Heart left ventricle (tissue), 16 donors: ENCODE data around the gene GRM7. TPM values are rescaled to one million over a fixed set of nuclear protein-coding genes. Genes with fewer than 3 reads are reported as not detected.

Experiments
- ATAC-seq, 4 donors: fragments of 200-7000 bp; cut with Tn5 transposase; one replicate each; pipeline ENCODE4 v1.9.1; 2020 to 2022; ENCODE audit warnings: moderate library complexity in 4 of 4, mild to moderate bottlenecking in 3 of 4, moderate number of reproducible peaks in 1 of 4
- DNase-seq, 5 donors: peaks; one replicate each; pipeline ENCODE4 v3.0.0-alpha.2; 2020
- H3K27ac ChIP-seq, 12 donors: fragments of 200-600 bp; sonication (generic) in 4 of 12; one replicate each; pipeline versions ENCODE4 v1.5.0 to v1.8.0; 2016 to 2022; ENCODE audit warnings: mild to moderate bottlenecking in 2 of 12
- H3K27me3 ChIP-seq, 9 donors: fragments of 200-600 bp; sonication (generic) in 2 of 9; one replicate each; pipeline versions ENCODE4 v1.5.1 to v1.8.0; 2016 to 2022; ENCODE audit warnings: mild to moderate bottlenecking in 3 of 9
- H3K36me3 ChIP-seq, 9 donors: fragments of 200-600 bp; sonication (generic) in 2 of 9; one replicate each; pipeline versions ENCODE4 v1.5.0 to v1.8.0; 2018 to 2022; ENCODE audit warnings: mild to moderate bottlenecking in 2 of 9
- H3K4me1 ChIP-seq, 12 donors: fragments of 200-600 bp; sonication (generic) in 4 of 12; one replicate each; pipeline versions ENCODE4 v1.5.0 to v1.8.0; 2016 to 2022; ENCODE audit warnings: mild to moderate bottlenecking in 3 of 12
- H3K4me3 ChIP-seq, 12 donors: fragments of 200-600 bp; sonication (generic) in 4 of 12; one replicate each; pipeline versions ENCODE4 v1.5.0 to v1.8.0; 2017 to 2022; ENCODE audit warnings: mild to moderate bottlenecking in 9 of 12, moderate library complexity in 4 of 12
- H3K9me3 ChIP-seq, 12 donors: fragments of 200-600 bp; sonication (generic) in 4 of 12; one replicate each; pipeline versions ENCODE4 v1.5.0 to v1.8.0; 2016 to 2022; ENCODE audit warnings: mild to moderate bottlenecking in 1 of 12
- POLR2A ChIP-seq, 2 donors: fragments of 450-650 bp; IDR thresholded peaks; one replicate each; pipeline ENCODE4 v1.6.1; 2017; ENCODE audit warnings: antibody characterized with exemption in 2 of 2, mild to moderate bottlenecking in 2 of 2, moderate library complexity in 2 of 2
- WGBS, 4 donors: extraction: QIAGEN DNeasy Blood & Tissue Kit in 2 of 4; methylation state at CpG; one replicate each; pipeline versions ENCODE4 v1.1.5 to v1.1.7; 2013 to 2018; 5-methylcytosine and 5-hydroxymethylcytosine counted together
- intact Hi-C, 10 donors: fragments of 100-400 bp; cut with DNase I; formaldehyde crosslinking; loops; one replicate each; pipeline versions ENCODE4 v1.11.1 to v1.14.2; 2022
- polyA plus RNA-seq, 2 donors: library from polyadenylated mRNA; stranded (reverse); fragments of 200-250 nt; gene quantifications; one replicate each; pipeline ENCODE4 v1.2.3, GENCODE V29; 2013
- total RNA-seq, 9 donors: library from RNA; depleted of rRNA in 2 of 9; stranded (reverse); fragments of >200 nt in 2 of 9; fragmentation: NEBNext Ultra II Directional in 3 of 9; extraction: Animal tissue kit (Norgen Biotek cat#: 25700) in 3 of 9; gene quantifications; one replicate each; pipeline versions ENCODE4 v1.1.0 to v1.2.4, GENCODE V29; 2016 to 2023
- TF ChIP-seq, protein P1 (sequence below), 12 donors: fragments of 200-600 bp; sonication (generic) in 4 of 12; IDR thresholded peaks; one replicate each; pipeline versions ENCODE4 v1.5.0 to v1.8.0; 2018 to 2022; ENCODE audit warnings: antibody characterized with exemption in 12 of 12, mild to moderate bottlenecking in 5 of 12
- donor health status: ischemic (EF 13 %, LVEDD 7.1; RV severe dilation, severe dysfunction).
- donor health status: healthy with polysubstance abuse.
- donor health status: DM: no; HTN: yes; CAD: no.
- donor health status: DM: no; HTN: no; CAD: no.
- donor health status: ischemic (EF 25% LVEDD 6.9; RV normal size, moderate dysfunction).
- donor health status: ischemic (EF 25% LVEDD 5.7; RV mildly dilated, moderate dysfunction).
- donor health status: healthy.
- donor health status: DM: yes; HTN: yes; CAD: no.
- donor health status: ischemic (EF 35%, LVEDD 5.7; RV mildly dilated, moderate dysfunction).
- donor health status: nonischemic (EF 11% LVEDD 7.7; RV severe dilation, severe dysfunction).
- donor health status: DM: yes; HTN: yes; CAD: no.
- donor health status: PGD.
- donor health status: ischemic (EF 29% LVEDD 5.4; RV normal size, mild dysfunction).
- donor health status: nonischemic (EF 23%, LVEDD 6.1; RV moderate dilation, normal function).

GRM7 gene
- total and polyA plus RNA-seq, 11 donors, result not detected

DNA sequence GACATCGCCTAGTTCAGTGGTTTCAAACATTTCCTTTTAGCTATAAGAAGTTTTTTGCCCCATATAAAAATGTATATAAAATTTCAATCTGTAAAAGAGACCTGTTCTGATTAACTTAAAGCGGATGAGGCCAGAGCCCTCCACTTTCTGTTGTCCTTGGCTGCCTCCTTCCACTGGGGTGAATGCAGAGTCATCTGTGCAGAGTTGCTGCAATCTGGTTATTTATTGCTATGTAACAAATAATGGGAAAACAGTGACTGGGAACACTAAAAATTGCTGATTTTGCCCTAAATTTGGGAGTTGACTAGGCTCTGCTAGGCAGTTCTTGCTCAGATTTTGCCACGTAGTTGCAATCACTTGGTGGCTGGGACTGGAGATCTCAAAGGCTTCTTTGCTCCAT lies 637.8 kb downstream of the GRM7 start:
- no peak for TF ChIP-seq POLR2A (IDR thresholded peaks at IDR 0.05)
- TF ChIP-seq, protein P1, sequence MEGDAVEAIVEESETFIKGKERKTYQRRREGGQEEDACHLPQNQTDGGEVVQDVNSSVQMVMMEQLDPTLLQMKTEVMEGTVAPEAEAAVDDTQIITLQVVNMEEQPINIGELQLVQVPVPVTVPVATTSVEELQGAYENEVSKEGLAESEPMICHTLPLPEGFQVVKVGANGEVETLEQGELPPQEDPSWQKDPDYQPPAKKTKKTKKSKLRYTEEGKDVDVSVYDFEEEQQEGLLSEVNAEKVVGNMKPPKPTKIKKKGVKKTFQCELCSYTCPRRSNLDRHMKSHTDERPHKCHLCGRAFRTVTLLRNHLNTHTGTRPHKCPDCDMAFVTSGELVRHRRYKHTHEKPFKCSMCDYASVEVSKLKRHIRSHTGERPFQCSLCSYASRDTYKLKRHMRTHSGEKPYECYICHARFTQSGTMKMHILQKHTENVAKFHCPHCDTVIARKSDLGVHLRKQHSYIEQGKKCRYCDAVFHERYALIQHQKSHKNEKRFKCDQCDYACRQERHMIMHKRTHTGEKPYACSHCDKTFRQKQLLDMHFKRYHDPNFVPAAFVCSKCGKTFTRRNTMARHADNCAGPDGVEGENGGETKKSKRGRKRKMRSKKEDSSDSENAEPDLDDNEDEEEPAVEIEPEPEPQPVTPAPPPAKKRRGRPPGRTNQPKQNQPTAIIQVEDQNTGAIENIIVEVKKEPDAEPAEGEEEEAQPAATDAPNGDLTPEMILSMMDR (IDR thresholded peaks at IDR 0.05), result no peak
- Histone ChIP-seq H3K36me3 (no peaks in the 10 kb centered on the region), H3K27ac (no peak overlapping the region), H3K27me3 (no peaks in the 10 kb centered on the region), H3K4me1 (no peaks in the 10 kb centered on the region), H3K4me3 (no peak overlapping the region), H3K9me3 (peaks cover 0 to 28% (median 3%) of the 10 kb centered on the region in 12 donors)
- ATAC-seq (no peak), DNase-seq (no peak)
- intact Hi-C loops, result no loop called here
- 83 to 93% (median 90%) methylated on average over 3 of the region's 3 CpGs for WGBS, 4 donors

DNA sequence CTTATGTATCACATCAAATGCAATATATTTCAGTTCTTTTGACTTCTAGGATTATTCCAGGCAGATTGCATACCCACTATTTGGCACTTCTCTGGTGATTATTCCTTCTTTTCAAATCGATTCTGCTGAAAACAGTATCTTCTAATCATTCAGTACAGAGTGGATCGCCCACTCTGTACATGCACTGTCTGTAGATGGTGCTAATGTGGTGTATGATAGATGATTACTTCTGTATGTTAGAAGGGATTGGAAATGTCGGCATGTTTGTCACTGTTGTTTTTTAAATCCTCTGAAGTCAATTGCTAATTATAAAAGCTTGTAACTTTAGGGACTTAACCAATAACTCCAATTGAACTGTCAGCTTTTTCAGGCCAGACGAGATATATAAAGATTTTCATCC lies 642.5 kb downstream of the GRM7 start:
- no peaks in the 10 kb centered on the region for H3K36me3 ChIP-seq
- peaks cover 0 to 25% (median 2%) of the 10 kb centered on the region in 12 donors for H3K9me3 ChIP-seq
- intact Hi-C loops, result loop anchor here in 1 of 10 donors (5.0 kb wide), 1 partner anchor 56 kb away; no protein-coding TSS in a partner anchor
- peaks cover 0 to 13% (median 3%) of the 10 kb centered on the region in 12 donors for H3K4me1 ChIP-seq
- DNase-seq (no peak), ATAC-seq (no peak)
- H3K27me3 ChIP-seq, result no peaks in the 10 kb centered on the region
- H3K4me3 ChIP-seq, result no peak overlapping the region
- 84 to 90% (median 87%) methylated on average over 4 of the region's 4 CpGs for WGBS, 4 donors
- no peak overlapping the region for H3K27ac ChIP-seq
- no peak for TF ChIP-seq POLR2A (IDR thresholded peaks at IDR 0.05)
- TF ChIP-seq, protein P1 (IDR thresholded peaks at IDR 0.05), result no peak

DNA sequence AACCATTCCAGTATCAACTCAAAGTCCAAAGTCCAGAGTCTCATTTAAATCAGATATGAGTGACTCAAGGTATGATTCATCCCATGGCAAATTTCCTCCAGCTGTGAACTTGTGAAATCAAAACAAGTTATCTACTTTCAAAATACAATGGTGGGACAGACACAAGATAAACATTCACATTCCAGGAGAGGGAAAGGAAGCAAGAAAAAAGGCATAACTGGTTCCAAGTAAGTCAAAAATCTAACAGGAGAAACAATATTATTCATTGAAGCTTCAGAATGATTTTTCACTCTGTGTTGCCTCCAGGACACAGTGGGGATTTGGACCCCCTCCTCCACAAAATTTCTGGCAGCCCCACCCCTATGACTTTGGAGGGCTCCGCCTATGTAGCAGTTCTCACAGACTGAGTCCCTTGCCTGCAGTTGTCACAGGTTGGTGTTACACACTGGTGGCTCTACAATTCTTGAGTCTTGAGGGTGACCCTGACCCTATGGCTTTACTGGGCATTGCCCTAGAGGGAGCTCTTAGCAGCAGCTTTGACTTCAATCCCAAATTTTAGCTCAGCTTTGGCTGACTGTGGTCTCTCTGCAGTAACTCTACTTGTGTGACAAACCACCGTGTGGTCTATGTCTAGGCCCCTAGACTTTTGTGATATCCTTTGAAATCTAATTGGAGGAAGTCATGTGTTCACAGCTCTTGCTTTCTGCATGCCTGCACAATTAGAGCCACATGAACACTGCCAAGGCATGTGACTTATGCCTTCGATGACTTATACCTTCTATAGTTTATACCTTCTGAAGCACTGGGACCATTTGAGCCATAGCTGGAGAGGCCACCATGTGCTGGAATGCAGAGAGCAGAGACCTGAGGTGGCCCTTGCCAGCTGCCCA lies 644.2 kb downstream of the GRM7 start:
- DNase-seq (peak in 2 of 5 donors; percentile 46 to 60), ATAC-seq (peak; percentile 58 to 94 (median 90))
- Histone ChIP-seq H3K9me3 (peaks cover 0 to 20% (median 2%) of the 10 kb centered on the region in 12 donors), H3K36me3 (no peaks in the 10 kb centered on the region), H3K4me3 (no peak overlapping the region), H3K27me3 (no peaks in the 10 kb centered on the region), H3K27ac (peak overlapping the region in 11 of 12 donors; percentile 24 to 70 (median 63)), H3K4me1 (peaks cover 0 to 18% (median 3%) of the 10 kb centered on the region in 12 donors)
- WGBS, 4 donors, result 64 to 82% (median 65%) methylated on average over 3 of the region's 3 CpGs
- intact Hi-C loops, result loop anchor here in 1 of 10 donors (5.0 kb wide), 1 partner anchor 58 kb away; no protein-coding TSS in a partner anchor
- TF ChIP-seq, protein P1 (IDR thresholded peaks at IDR 0.05), result no peak

DNA sequence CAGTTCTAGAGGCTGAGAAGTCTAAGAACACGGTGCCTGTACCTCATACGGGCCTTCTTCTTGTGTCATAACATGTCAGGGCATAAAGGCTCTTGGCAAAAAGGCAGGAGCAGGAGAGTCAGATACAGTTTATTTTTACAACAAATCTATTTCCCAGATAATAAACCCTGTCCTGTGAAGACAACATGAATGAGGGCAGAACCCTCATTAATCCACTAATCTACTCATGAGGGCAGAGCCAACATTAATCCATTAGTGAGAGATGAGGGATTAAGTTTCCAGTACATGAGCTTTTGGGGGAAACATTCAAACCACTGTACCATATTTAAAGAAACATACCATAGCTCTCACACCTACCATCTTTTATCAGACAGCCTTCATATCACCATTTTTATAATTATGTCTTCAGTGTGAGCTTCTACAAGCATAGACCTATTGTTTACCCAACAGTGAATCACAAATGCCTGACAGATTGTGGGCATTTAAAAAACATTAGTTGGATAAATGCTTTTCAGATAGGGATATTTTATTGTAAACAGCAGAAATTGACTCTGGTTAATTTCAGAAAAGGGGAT lies 645.8 kb downstream of the GRM7 start:
- H3K27me3 ChIP-seq, result no peaks in the 10 kb centered on the region
- H3K27ac ChIP-seq, result no peak overlapping the region
- H3K9me3 ChIP-seq, result peaks cover 0 to 20% (median 2%) of the 10 kb centered on the region in 12 donors
- 70 to 98% (median 86%) methylated on average over 2 of the region's 2 CpGs for WGBS, 4 donors
- H3K4me1 ChIP-seq, result peaks cover 0 to 18% (median 3%) of the 10 kb centered on the region in 12 donors
- ATAC-seq, result no peak
- intact Hi-C loops, result no loop called here
- no peak overlapping the region for H3K4me3 ChIP-seq
- DNase-seq, result no peak
- TF ChIP-seq, protein P1 (IDR thresholded peaks at IDR 0.05), result no peak
- TF ChIP-seq POLR2A (IDR thresholded peaks at IDR 0.05), result no peak
- H3K36me3 ChIP-seq, result no peaks in the 10 kb centered on the region
